ENCODE data around the gene DSCAM. TPM values are rescaled to one million over a fixed set of nuclear protein-coding genes. Genes with fewer than 3 reads are reported as not detected.
"Not testable (repeated sequence)": the region's sequence is repeated elsewhere in the genome, so short reads cannot be mapped to it uniquely, and the experiment has no call there.

The DSCAM gene
- total RNA-seq, 1 experiment from 2014 or later = not detected

GRCh38 chr21:40315626-40316025 lies 531.3 kb downstream of the DSCAM start:
- DNase-seq (ENCODE audit: low read depth, low spot score) = no peak
- in situ Hi-C loops (cut with HindIII; ENCODE audit: low pct_unique_long_range_greater_than_20kb, low sequenced_read_pairs) = no loop called here

- no peak for DNase-seq (ENCODE audit: low read depth, low spot score)
- in situ Hi-C loops (cut with HindIII; ENCODE audit: low pct_unique_long_range_greater_than_20kb, low sequenced_read_pairs) = no loop called here
Observed at GRCh38 chr21:40313260-40313659, 533.7 kb downstream of the DSCAM start.

GRCh38 chr21:40300300-40300699 lies 546.7 kb downstream of the DSCAM start:
- DNase-seq (ENCODE audit: low read depth, low spot score) = no peak
- in situ Hi-C loops (cut with HindIII; ENCODE audit: low pct_unique_long_range_greater_than_20kb, low sequenced_read_pairs) = no loop called here

GRCh38 chr21:40299451-40299850 lies 547.5 kb downstream of the DSCAM start:
- in situ Hi-C loops (cut with HindIII; ENCODE audit: low pct_unique_long_range_greater_than_20kb, low sequenced_read_pairs) = no loop called here

GRCh38 chr21:40294345-40294744 lies 552.6 kb downstream of the DSCAM start:
- DNase-seq (ENCODE audit: low read depth, low spot score) = no peak
- in situ Hi-C loops (cut with HindIII; ENCODE audit: low pct_unique_long_range_greater_than_20kb, low sequenced_read_pairs) = no loop called here

More at GRCh38 chr21:40299451-40299850, 547.5 kb downstream of the DSCAM start:
- DNase-seq (ENCODE audit: low read depth, low spot score) = no peak

GRCh38 chr21:40291560-40291959 lies 555.4 kb downstream of the DSCAM start:
- in situ Hi-C loops (cut with HindIII; ENCODE audit: low pct_unique_long_range_greater_than_20kb, low sequenced_read_pairs) = no loop called here

GRCh38 chr21:40284409-40284808 lies 562.5 kb downstream of the DSCAM start:
- in situ Hi-C loops (cut with HindIII; ENCODE audit: low pct_unique_long_range_greater_than_20kb, low sequenced_read_pairs) = no loop called here
- no peak for DNase-seq (ENCODE audit: low read depth, low spot score)

More at GRCh38 chr21:40291560-40291959, 555.4 kb downstream of the DSCAM start:
- no peak for DNase-seq (ENCODE audit: low read depth, low spot score)

GRCh38 chr21:40282912-40283886 lies 563.8 kb downstream of the DSCAM start:
- in situ Hi-C loops (cut with HindIII; ENCODE audit: low pct_unique_long_range_greater_than_20kb, low sequenced_read_pairs) = no loop called here
- DNase-seq (ENCODE audit: low read depth, low spot score) = no peak

GRCh38 chr21:40278345-40278744 lies 568.6 kb downstream of the DSCAM start:
- in situ Hi-C loops (cut with HindIII; ENCODE audit: low pct_unique_long_range_greater_than_20kb, low sequenced_read_pairs) = no loop called here
- no peak for DNase-seq (ENCODE audit: low read depth, low spot score)

GRCh38 chr21:40276001-40276400 lies 571.0 kb downstream of the DSCAM start:
- in situ Hi-C loops (cut with HindIII; ENCODE audit: low pct_unique_long_range_greater_than_20kb, low sequenced_read_pairs) = no loop called here
- no peak for DNase-seq (ENCODE audit: low read depth, low spot score)

GRCh38 chr21:40272037-40272436 lies 574.9 kb downstream of the DSCAM start:
- in situ Hi-C loops (cut with HindIII; ENCODE audit: low pct_unique_long_range_greater_than_20kb, low sequenced_read_pairs) = no loop called here
- DNase-seq (ENCODE audit: low read depth, low spot score) = no peak

- in situ Hi-C loops (cut with HindIII; ENCODE audit: low pct_unique_long_range_greater_than_20kb, low sequenced_read_pairs) = no loop called here
- no peak for DNase-seq (ENCODE audit: low read depth, low spot score)
Observed at GRCh38 chr21:40271164-40271563, 575.8 kb downstream of the DSCAM start.

GRCh38 chr21:40270047-40270446 lies 576.9 kb downstream of the DSCAM start:
- no peak for DNase-seq (ENCODE audit: low read depth, low spot score)
- in situ Hi-C loops (cut with HindIII; ENCODE audit: low pct_unique_long_range_greater_than_20kb, low sequenced_read_pairs) = no loop called here

- DNase-seq (ENCODE audit: low read depth, low spot score) = no peak
- in situ Hi-C loops (cut with HindIII; ENCODE audit: low pct_unique_long_range_greater_than_20kb, low sequenced_read_pairs) = no loop called here
Observed at GRCh38 chr21:40269239-40269638, 577.7 kb downstream of the DSCAM start.

- DNase-seq (ENCODE audit: low read depth, low spot score); in situ Hi-C loops (cut with HindIII; ENCODE audit: low pct_unique_long_range_greater_than_20kb, low sequenced_read_pairs): not testable (repeated sequence)
Observed at GRCh38 chr21:40258456-40258855, 588.5 kb downstream of the DSCAM start.

- in situ Hi-C loops (cut with HindIII; ENCODE audit: low pct_unique_long_range_greater_than_20kb, low sequenced_read_pairs) = no loop called here
- no peak for DNase-seq (ENCODE audit: low read depth, low spot score)
Observed at GRCh38 chr21:40257342-40257741, 589.6 kb downstream of the DSCAM start.

GRCh38 chr21:40255518-40256444 lies 591.2 kb downstream of the DSCAM start:
- no peak for DNase-seq (ENCODE audit: low read depth, low spot score)
- in situ Hi-C loops (cut with HindIII; ENCODE audit: low pct_unique_long_range_greater_than_20kb, low sequenced_read_pairs) = no loop called here

Measured in SK-MEL-5 (cell line).